Hepatocyte (in vitro differentiated cells): ENCODE results near the gene MFAP5. TPM values are rescaled to one million over a fixed set of nuclear protein-coding genes. Genes with fewer than 3 reads are reported as not detected.

Source experiments
- DNase-seq: peaks from one replicate; pipeline ENCODE4 v3.0.0-alpha.2; 2016; ENCODE audit warnings: low spot score
- H2AFZ ChIP-seq: fragments of 200-600 bp; sonication (generic); 2 replicates; pipeline ENCODE4 v1.6.0; 2016; ENCODE audit warnings: antibody characterized with exemption, mild to moderate bottlenecking
- H3K27ac ChIP-seq: fragments of 200-600 bp; sonication (generic); 2 replicates; pipeline ENCODE4 v1.5.1; 2016; ENCODE audit warnings: mild to moderate bottlenecking
- H3K27me3 ChIP-seq: fragments of 200-600 bp; sonication (generic); 2 replicates; pipeline ENCODE4 v1.6.1; 2016
- H3K36me3 ChIP-seq: fragments of 200-600 bp; sonication (generic); replicated peaks from 2 replicates; pipeline ENCODE4 v1.5.1; 2016; ENCODE audit warnings: low read depth; ENCODE audit not compliant: insufficient read depth
- H3K4me1 ChIP-seq: fragments of 200-600 bp; sonication (generic); 2 replicates; pipeline ENCODE4 v1.5.1; 2016; ENCODE audit warnings: mild to moderate bottlenecking, moderate library complexity; ENCODE audit not compliant: insufficient read depth
- H3K4me2 ChIP-seq: fragments of 200-600 bp; sonication (generic); 2 replicates; pipeline ENCODE4 v1.6.0; 2016
- H3K4me3 ChIP-seq: fragments of 200-600 bp; sonication (generic); 2 replicates; pipeline ENCODE4 v1.5.1; 2016; ENCODE audit warnings: mild to moderate bottlenecking
- H3K79me2 ChIP-seq: fragments of 200-600 bp; sonication (generic); 2 replicates; pipeline ENCODE4 v1.6.0; 2017; ENCODE audit warnings: mild to moderate bottlenecking
- H3K9me2 ChIP-seq: fragments of 200-600 bp; sonication (generic); replicated peaks from 2 replicates; pipeline ENCODE4 v1.6.0; 2017; ENCODE audit warnings: mild to moderate bottlenecking; ENCODE audit not compliant: insufficient read depth
- H3K9me3 ChIP-seq: fragments of 200-600 bp; sonication (generic); 2 replicates; pipeline ENCODE4 v1.5.1; 2016; ENCODE audit warnings: low read depth, mild to moderate bottlenecking
- H4K20me1 ChIP-seq: fragments of 200-600 bp; sonication (generic); 2 replicates; pipeline ENCODE4 v1.6.0; 2016; ENCODE audit warnings: mild to moderate bottlenecking; ENCODE audit not compliant: insufficient read depth, poor library complexity, severe bottlenecking
- CTCF ChIP-seq: fragments of 200-600 bp; sonication (generic); IDR thresholded peaks from 2 replicates; pipeline ENCODE4 v1.5.1; 2016; ENCODE audit warnings: antibody characterized with exemption, mild to moderate bottlenecking; ENCODE audit not compliant: poor library complexity
- EZH2 ChIP-seq: fragments of 200-600 bp; sonication (generic); IDR thresholded peaks from 2 replicates; pipeline ENCODE4 v1.6.1; 2016; ENCODE audit warnings: antibody characterized with exemption, mild to moderate bottlenecking, borderline replicate concordance
- EZH2phosphoT487 ChIP-seq: fragments of 200-600 bp; sonication (generic); IDR thresholded peaks from one replicate; pipeline ENCODE4 v1.6.1; 2018; ENCODE audit warnings: antibody characterized with exemption, mild to moderate bottlenecking, low read depth, moderate library complexity; ENCODE audit not compliant: unreplicated experiment, severe bottlenecking
- WGBS: methylation state at CpG from one replicate; pipeline ENCODE4 v1.1.6; 2016; ENCODE audit warnings: low lambda C conversion rate; ENCODE audit errors: missing lambda C conversion rate; 5-methylcytosine and 5-hydroxymethylcytosine counted together
- polyA plus RNA-seq: library from polyadenylated mRNA; unstranded; fragments of >200 nt; fragmentation: Nextera tagmentation; extraction: Ambion mirVana; gene quantifications from 2 replicates; pipeline ENCODE4 v1.2.1, GENCODE V29; 2016
- total RNA-seq: library from RNA; depleted of rRNA; stranded (reverse); fragments of >200 nt; gene quantifications from 2 replicates; pipeline ENCODE4 v1.2.3, GENCODE V29; 2014

MFAP5 gene
- total and polyA plus RNA-seq, 2 experiments from 2014 or later: 0.15 to 1.9 TPM

- no peaks in the 10 kb centered on the region for H3K79me2 ChIP-seq
- 85% methylated on average over 6 of the region's 6 CpGs for WGBS
- H3K4me3 ChIP-seq: no peak overlapping the region
- no peaks in the 10 kb centered on the region for H3K9me2 ChIP-seq
- H4K20me1 ChIP-seq: no peaks in the 10 kb centered on the region
- H2AFZ ChIP-seq: no peak overlapping the region
- H3K27me3 ChIP-seq: no peaks in the 10 kb centered on the region
- DNase-seq: no peak
- no peaks in the 10 kb centered on the region for H3K36me3 ChIP-seq
- TF ChIP-seq EZH2: no peak
- no peak for TF ChIP-seq CTCF
- no peak for TF ChIP-seq EZH2phosphoT487
- H3K4me2 ChIP-seq: no peak overlapping the region
- no peaks in the 10 kb centered on the region for H3K4me1 ChIP-seq
- no peak overlapping the region for H3K27ac ChIP-seq
- H3K9me3 ChIP-seq: no peaks in the 10 kb centered on the region
Observed at GRCh38 chr12:8606890-8607289, 55.7 kb downstream of the MFAP5 start.

- 96% methylated on average over 30 of the region's 30 CpGs for WGBS
Observed at GRCh38 chr12:8605057-8605456, 57.6 kb downstream of the MFAP5 start.

GRCh38 chr12:8603856-8604255 is 58.8 kb downstream of the MFAP5 start:
- Histone ChIP-seq H3K9me2 (no peaks in the 10 kb centered on the region), H3K36me3 (no peaks in the 10 kb centered on the region), H3K27ac (no peak overlapping the region), H3K4me2 (no peak overlapping the region), H3K4me3 (no peak overlapping the region), H3K9me3 (no peaks in the 10 kb centered on the region), H2AFZ (no peak overlapping the region), H3K79me2 (no peaks in the 10 kb centered on the region), H4K20me1 (no peaks in the 10 kb centered on the region), H3K4me1 (no peaks in the 10 kb centered on the region), H3K27me3 (no peaks in the 10 kb centered on the region)
- no peak for DNase-seq
- TF ChIP-seq EZH2phosphoT487: no peak
- TF ChIP-seq EZH2: no peak
- TF ChIP-seq CTCF: no peak
- WGBS: 31% methylated on average over 3 of the region's 3 CpGs

More at GRCh38 chr12:8605057-8605456, 57.6 kb downstream of the MFAP5 start:
- no peak overlapping the region for H3K27ac ChIP-seq
- no peaks in the 10 kb centered on the region for H3K27me3 ChIP-seq
- no peak overlapping the region for H3K4me3 ChIP-seq
- H3K36me3 ChIP-seq: no peaks in the 10 kb centered on the region
- no peaks in the 10 kb centered on the region for H4K20me1 ChIP-seq
- H3K9me3 ChIP-seq: no peaks in the 10 kb centered on the region
- no peaks in the 10 kb centered on the region for H3K9me2 ChIP-seq
- H3K4me1 ChIP-seq: no peaks in the 10 kb centered on the region
- H3K79me2 ChIP-seq: no peaks in the 10 kb centered on the region
- no peak for DNase-seq
- H2AFZ ChIP-seq: no peak overlapping the region
- TF ChIP-seq EZH2: no peak
- no peak for TF ChIP-seq CTCF
- TF ChIP-seq EZH2phosphoT487: no peak
- no peak overlapping the region for H3K4me2 ChIP-seq

- Histone ChIP-seq H3K36me3 (no peaks in the 10 kb centered on the region), H4K20me1 (no peaks in the 10 kb centered on the region), H3K27me3 (no peaks in the 10 kb centered on the region), H3K4me1 (no peaks in the 10 kb centered on the region), H3K27ac (no peak overlapping the region), H3K4me3 (no peak overlapping the region), H3K9me2 (no peaks in the 10 kb centered on the region), H3K79me2 (no peaks in the 10 kb centered on the region), H3K4me2 (no peak overlapping the region), H2AFZ (no peak overlapping the region), H3K9me3 (no peaks in the 10 kb centered on the region)
- 80% methylated on average over 2 of the region's 2 CpGs for WGBS
- DNase-seq: no peak
- TF ChIP-seq EZH2phosphoT487 (no peak), EZH2 (no peak), CTCF (no peak)
Observed at GRCh38 chr12:8603286-8603685, 59.3 kb downstream of the MFAP5 start.
